NB4 (cell line): ENCODE results near the gene BCL7A.
A peak's percentile ranks its signal among the peaks of the same experiment; 100 is the strongest.

Source experiments
- DNase-seq: peaks from one replicate; pipeline ENCODE4 v3.0.0; 2010; ENCODE audit warnings: low read depth
- H3K4me3 ChIP-seq: one replicate; pipeline ENCODE4 v1.5.1; 2011; ENCODE audit warnings: mild to moderate bottlenecking, low read depth, low read length, moderate library complexity
- MYC ChIP-seq: IDR thresholded peaks from 2 replicates; pipeline ENCODE4 v1.6.1; 2011; ENCODE audit warnings: low read depth, low read length
- POLR2A ChIP-seq: IDR thresholded peaks from 2 replicates; pipeline ENCODE4 v1.6.1; 2011; ENCODE audit warnings: mild to moderate bottlenecking; ENCODE audit not compliant: insufficient read length; ENCODE audit errors: extremely low read depth
- TF ChIP-seq, protein P1 (sequence below): IDR thresholded peaks from 2 replicates; pipeline ENCODE4 v1.6.1; 2011; ENCODE audit warnings: low read depth, low read length
- TF ChIP-seq, protein P2 (sequence below): IDR thresholded peaks from one replicate; pipeline ENCODE4 v1.5.1; 2012; ENCODE audit warnings: low read depth, low read length

BCL7A gene

DNA sequence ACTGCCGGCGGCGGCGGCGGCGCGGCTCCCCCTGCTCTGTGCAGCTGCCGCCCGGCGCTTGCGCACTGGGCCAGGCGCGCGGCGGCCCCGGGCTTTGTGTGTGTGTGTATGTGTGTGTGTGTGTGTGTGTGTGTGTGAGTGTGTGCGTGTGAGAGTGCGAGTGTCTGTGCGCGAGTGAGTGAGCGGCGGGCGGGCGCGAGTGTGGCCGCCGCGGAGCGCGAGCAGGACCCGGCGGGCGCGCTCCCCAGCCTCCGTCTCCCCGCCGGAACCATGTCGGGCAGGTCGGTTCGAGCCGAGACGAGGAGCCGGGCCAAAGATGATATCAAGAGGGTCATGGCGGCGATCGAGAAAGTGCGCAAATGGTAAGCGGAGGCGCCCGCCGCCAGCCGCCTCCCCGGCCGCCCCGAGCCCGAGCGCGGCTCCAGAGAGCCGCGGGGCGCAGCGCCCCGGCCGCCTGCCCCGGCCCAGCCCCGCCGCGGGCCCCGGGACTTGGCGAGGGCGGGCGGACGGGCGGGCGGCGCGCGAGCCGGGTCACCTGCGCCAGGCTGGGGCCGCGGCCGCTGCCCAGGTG is at the start of gene BCL7A:
Gene BCL7A (plus strand): TSS at position 63 of the 571 bp plus-strand sequence. CDS start 208 bp downstream, at position 271.
- TF ChIP-seq POLR2A (no peak), MYC (no peak)
- TF ChIP-seq, protein P1, sequence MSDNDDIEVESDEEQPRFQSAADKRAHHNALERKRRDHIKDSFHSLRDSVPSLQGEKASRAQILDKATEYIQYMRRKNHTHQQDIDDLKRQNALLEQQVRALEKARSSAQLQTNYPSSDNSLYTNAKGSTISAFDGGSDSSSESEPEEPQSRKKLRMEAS: no peak
- TF ChIP-seq, protein P2, sequence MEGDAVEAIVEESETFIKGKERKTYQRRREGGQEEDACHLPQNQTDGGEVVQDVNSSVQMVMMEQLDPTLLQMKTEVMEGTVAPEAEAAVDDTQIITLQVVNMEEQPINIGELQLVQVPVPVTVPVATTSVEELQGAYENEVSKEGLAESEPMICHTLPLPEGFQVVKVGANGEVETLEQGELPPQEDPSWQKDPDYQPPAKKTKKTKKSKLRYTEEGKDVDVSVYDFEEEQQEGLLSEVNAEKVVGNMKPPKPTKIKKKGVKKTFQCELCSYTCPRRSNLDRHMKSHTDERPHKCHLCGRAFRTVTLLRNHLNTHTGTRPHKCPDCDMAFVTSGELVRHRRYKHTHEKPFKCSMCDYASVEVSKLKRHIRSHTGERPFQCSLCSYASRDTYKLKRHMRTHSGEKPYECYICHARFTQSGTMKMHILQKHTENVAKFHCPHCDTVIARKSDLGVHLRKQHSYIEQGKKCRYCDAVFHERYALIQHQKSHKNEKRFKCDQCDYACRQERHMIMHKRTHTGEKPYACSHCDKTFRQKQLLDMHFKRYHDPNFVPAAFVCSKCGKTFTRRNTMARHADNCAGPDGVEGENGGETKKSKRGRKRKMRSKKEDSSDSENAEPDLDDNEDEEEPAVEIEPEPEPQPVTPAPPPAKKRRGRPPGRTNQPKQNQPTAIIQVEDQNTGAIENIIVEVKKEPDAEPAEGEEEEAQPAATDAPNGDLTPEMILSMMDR: no peak
- DNase-seq: peak; percentile 63
- H3K4me3 ChIP-seq: no peak within 1 kb of the TSS

GRCh38 chr12:121974026-121974985 is 47.4 kb upstream of the BCL7A start:
- H3K4me3 ChIP-seq: no peak overlapping the region
- DNase-seq: no peak
- TF ChIP-seq, protein P2: no peak
- TF ChIP-seq POLR2A (no peak), MYC (no peak)
- TF ChIP-seq, protein P1: no peak

- no peak overlapping the region for H3K4me3 ChIP-seq
- DNase-seq: no peak
- TF ChIP-seq, protein P1: no peak
- TF ChIP-seq POLR2A: no peak
Measured at GRCh38 chr12:121975021-121975420, 46.7 kb upstream of the BCL7A start.

DNA sequence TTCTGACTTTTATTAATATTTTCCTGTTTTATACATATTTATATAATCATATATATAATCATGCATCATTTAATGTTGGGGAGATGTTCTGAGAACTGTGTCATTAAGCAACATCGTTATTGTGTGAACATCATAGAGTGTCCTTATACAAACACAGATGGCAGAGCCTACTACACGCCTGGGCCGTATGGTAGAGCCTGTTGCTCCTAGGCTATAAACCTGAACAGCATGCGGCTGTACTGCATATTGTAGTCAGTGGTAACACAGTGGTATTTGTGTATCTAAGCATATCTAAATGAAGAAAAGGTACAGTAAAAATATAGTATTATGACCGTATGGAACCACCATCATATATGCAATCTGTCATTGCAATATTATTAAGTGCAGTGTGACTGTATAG is 44.7 kb upstream of the BCL7A start:
- no peak overlapping the region for H3K4me3 ChIP-seq
- TF ChIP-seq MYC (no peak), POLR2A (no peak)
- TF ChIP-seq, protein P2: no peak
- TF ChIP-seq, protein P1: no peak
- DNase-seq: no peak

DNA sequence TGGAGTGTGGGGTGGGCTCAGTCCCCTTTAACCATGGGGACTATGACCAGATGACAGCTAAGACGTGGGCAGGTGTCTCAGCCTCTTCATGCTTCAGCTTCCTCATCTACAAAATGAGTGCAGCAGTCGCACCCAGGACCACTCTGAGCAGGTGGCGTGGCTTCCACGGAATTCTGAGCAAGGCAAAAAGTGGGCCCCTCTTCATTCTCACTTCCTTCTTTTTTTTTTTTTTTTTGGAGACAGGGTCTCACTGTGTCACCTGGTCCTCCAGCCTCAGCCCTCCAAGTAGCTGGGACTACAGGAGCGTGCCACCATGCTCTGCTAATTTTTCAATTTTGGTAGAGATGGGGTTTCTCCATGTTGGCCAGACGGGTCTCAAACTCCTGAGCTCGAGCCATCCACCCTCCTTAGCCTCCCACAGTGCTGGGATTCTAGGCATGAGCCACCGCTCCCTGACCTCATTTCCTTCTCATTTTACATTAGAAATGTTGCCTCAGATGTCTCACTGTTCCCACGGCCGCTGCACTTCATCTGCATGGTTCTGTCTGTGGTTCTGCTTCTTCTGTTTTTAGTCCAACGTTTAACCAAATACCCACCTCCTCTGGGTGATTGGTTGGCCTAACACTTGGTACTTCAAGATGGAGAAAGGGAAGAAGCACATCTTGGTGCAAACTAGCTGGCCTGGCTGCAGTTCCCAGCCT is 41.3 kb upstream of the BCL7A start:
- H3K4me3 ChIP-seq: no peak overlapping the region
- peak; percentile 32 for DNase-seq
- TF ChIP-seq POLR2A (no peak), MYC (no peak)
- TF ChIP-seq, protein P2: no peak
- TF ChIP-seq, protein P1: no peak

DNA sequence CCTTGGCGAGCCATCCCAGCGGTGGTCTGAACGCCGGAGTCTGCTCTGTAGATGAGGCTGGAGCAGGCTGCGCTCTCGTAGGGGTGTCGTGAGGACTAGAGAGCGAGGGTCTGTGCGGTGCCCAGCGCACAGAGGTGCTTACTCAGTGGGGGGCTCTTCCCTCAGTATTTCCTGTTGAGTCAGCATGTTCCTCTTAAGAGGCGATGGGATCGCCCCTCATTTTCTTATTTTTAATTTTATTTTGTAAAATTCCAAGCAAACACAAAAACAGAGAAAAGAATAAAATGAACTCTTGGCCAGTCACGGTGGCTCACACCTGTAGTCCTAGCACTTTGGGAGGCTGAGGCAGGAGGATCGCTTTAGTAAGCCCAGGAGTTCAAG is 40.8 kb upstream of the BCL7A start:
- no peak overlapping the region for H3K4me3 ChIP-seq
- TF ChIP-seq MYC (no peak), POLR2A (no peak)
- TF ChIP-seq, protein P1: no peak
- TF ChIP-seq, protein P2: no peak
- no peak for DNase-seq
